ENCODE data around the gene FMO5. TPM values are rescaled to one million over a fixed set of nuclear protein-coding genes. Genes with fewer than 3 reads are reported as not detected.

FMO5 gene
- total and polyA plus RNA-seq, 2 donors (not counting 1 experiment from before 2014, with no cell fraction given): 4.4 to 7.8 TPM

DNA sequence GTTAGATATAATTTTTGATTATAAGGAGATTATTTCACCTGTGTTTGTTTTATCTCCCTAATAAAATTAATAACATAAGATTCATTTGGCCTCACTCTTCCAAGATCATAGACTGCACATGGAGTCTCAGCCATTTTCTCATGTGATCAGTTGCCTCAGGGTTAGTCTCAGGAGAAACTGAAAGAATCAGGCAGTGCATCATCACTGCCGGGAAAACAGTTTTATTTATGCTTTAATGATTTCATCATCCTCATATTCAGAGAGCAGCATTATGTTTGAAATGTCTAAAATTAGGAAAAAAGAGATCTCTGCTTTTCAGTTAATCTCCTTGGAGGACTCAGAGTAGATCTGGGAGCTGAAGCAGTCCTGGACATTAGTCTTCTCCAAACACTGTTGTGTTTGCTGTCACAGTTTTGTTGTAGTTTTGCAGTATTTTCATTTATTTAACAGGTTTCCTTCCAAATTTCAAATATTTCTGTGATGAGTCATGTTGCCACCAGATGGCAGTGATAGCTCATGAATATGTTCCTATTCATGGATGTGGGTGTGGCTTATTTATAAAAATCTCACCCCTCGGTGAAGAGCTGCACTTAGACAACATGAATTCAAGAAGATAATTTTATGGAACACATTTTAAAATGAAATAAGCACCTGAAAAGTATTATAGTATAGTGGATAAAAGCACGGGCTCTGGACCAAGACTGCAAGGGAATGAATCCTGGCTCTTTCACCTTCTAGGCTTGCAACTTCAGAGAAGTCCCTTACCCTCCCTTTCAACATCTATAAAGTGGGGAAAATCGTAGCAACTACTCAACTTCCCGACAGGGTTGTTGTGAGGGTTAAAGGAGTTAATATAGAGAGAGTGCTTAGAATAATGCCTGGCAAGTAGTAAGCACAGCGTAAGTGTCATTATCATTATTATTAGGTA is 48.5 kb upstream of the FMO5 start:
- Mint-ChIP-seq H3K9me3 (ENCODE audit: insufficient read depth) (no peaks in the 10 kb centered on the region), H3K4me3 (no peak overlapping the region), H3K27ac (no peak overlapping the region), H3K4me1 (no peaks in the 10 kb centered on the region), H3K27me3 (no peaks in the 10 kb centered on the region)
- H3K27me3 ChIP-seq (replicated peaks in 1 of 4; ENCODE audit: control extremely low read depth in 1 of 4, control insufficient read depth in 3 of 4, insufficient read depth in 4 of 4, low read length in 3 of 4): no peaks in the 10 kb centered on the region
- no peak overlapping the region for H3K4me3 ChIP-seq (ENCODE audit: control extremely low read depth in 1 of 5, extremely low read depth in 1 of 5, insufficient read depth in 1 of 5, low read depth in 2 of 5, low read length in 4 of 5)
- intact Hi-C loops (cut with micrococcal nuclease): loop anchor here (2.0 kb wide), 1 partner anchor 367 kb away; no protein-coding TSS in a partner anchor
- ChIA-PET CTCF (interaction anchor here (0.7 to 3.4 kb wide), 15 partner anchors 8 to 622 kb away, joined by 3 to 37 read pairs (median 3); partner anchors contain the start of gene CHD1L), POLR2A (no interaction called here)
- no peak overlapping the region for H3K9ac ChIP-seq (ENCODE audit: low read length)
- no peak overlapping the region for H3K4me2 ChIP-seq (replicated peaks; ENCODE audit: low read depth, low read length, poor library complexity, severe bottlenecking)
- H3K27ac ChIP-seq (ENCODE audit: low read length in 2 of 2): no peak overlapping the region
- H4K20me1 ChIP-seq (ENCODE audit: control insufficient read depth, insufficient read depth, low read length, poor library complexity, severe bottlenecking): no peaks in the 10 kb centered on the region
- peaks cover 19 to 63% of the 10 kb centered on the region in 2 experiments for H3K36me3 ChIP-seq (replicated peaks in 1 of 2; ENCODE audit: control extremely low read depth in 1 of 2, control insufficient read depth in 1 of 2, extremely low read depth in 1 of 2, insufficient read depth in 2 of 2, low read length in 1 of 2)
- no CpG with 5 or more reads among the region's 6 CpGs for WGBS (ENCODE audit: insufficient coverage)
- no peak overlapping the region for H2AFZ ChIP-seq (ENCODE audit: insufficient read depth, low read depth, low read length, poor library complexity, severe bottlenecking)
- peak; percentile 59 for DNase-seq
- no peaks in the 10 kb centered on the region for H3K79me2 ChIP-seq (ENCODE audit: control insufficient read depth, insufficient read depth, low read length)
- no peaks in the 10 kb centered on the region for H3K9me3 ChIP-seq (ENCODE audit: control extremely low read depth in 1 of 3, control insufficient read depth in 2 of 3, insufficient read depth in 1 of 3, low read length in 2 of 3)
- H3K4me1 ChIP-seq (ENCODE audit: control insufficient read depth in 2 of 2, insufficient read depth in 2 of 2, low read length in 2 of 2): no peaks in the 10 kb centered on the region
- no peak for TF ChIP-seq EZH2 (IDR thresholded peaks at IDR 0.05; ENCODE audit: borderline replicate concordance, insufficient read depth, low read depth, low read length, poor library complexity, severe bottlenecking)
- TF ChIP-seq, protein P1, sequence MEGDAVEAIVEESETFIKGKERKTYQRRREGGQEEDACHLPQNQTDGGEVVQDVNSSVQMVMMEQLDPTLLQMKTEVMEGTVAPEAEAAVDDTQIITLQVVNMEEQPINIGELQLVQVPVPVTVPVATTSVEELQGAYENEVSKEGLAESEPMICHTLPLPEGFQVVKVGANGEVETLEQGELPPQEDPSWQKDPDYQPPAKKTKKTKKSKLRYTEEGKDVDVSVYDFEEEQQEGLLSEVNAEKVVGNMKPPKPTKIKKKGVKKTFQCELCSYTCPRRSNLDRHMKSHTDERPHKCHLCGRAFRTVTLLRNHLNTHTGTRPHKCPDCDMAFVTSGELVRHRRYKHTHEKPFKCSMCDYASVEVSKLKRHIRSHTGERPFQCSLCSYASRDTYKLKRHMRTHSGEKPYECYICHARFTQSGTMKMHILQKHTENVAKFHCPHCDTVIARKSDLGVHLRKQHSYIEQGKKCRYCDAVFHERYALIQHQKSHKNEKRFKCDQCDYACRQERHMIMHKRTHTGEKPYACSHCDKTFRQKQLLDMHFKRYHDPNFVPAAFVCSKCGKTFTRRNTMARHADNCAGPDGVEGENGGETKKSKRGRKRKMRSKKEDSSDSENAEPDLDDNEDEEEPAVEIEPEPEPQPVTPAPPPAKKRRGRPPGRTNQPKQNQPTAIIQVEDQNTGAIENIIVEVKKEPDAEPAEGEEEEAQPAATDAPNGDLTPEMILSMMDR (IDR thresholded peaks at IDR 0.05): peak; percentile 78
- ATAC-seq (ENCODE audit: low read depth): no peak

DNA sequence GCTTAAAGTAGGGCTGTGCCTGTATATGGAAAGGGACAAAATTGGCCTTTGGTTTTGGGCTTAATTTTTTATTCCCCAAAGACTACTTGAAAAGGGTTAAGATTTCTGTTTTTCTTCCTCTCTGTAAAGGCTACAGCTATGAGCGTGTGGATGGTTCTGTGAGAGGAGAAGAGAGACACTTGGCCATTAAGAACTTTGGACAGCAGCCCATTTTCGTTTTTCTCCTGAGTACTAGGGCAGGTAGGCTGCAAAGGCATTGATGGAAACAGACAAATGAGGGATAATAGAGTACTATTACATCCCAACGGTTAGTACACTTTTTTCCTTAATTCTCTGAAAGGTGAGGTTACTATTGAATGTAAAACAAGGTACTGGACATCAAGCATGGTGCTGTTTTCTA is 46.9 kb upstream of the FMO5 start:
- Histone ChIP-seq H3K9ac (ENCODE audit: low read length) (no peak overlapping the region), H3K4me3 (ENCODE audit: control extremely low read depth in 1 of 5, extremely low read depth in 1 of 5, insufficient read depth in 1 of 5, low read depth in 2 of 5, low read length in 4 of 5) (no peak overlapping the region), H3K4me1 (ENCODE audit: control insufficient read depth in 2 of 2, insufficient read depth in 2 of 2, low read length in 2 of 2) (no peaks in the 10 kb centered on the region), H3K79me2 (ENCODE audit: control insufficient read depth, insufficient read depth, low read length) (no peaks in the 10 kb centered on the region), H3K36me3 (replicated peaks in 1 of 2; ENCODE audit: control extremely low read depth in 1 of 2, control insufficient read depth in 1 of 2, extremely low read depth in 1 of 2, insufficient read depth in 2 of 2, low read length in 1 of 2) (peaks cover 22 to 68% of the 10 kb centered on the region in 2 experiments), H3K4me2 (replicated peaks; ENCODE audit: low read depth, low read length, poor library complexity, severe bottlenecking) (no peak overlapping the region), H3K9me3 (ENCODE audit: control extremely low read depth in 1 of 3, control insufficient read depth in 2 of 3, insufficient read depth in 1 of 3, low read length in 2 of 3) (no peaks in the 10 kb centered on the region), H2AFZ (ENCODE audit: insufficient read depth, low read depth, low read length, poor library complexity, severe bottlenecking) (no peak overlapping the region), H3K27ac (ENCODE audit: low read length in 2 of 2) (no peak overlapping the region), H4K20me1 (ENCODE audit: control insufficient read depth, insufficient read depth, low read length, poor library complexity, severe bottlenecking) (no peaks in the 10 kb centered on the region), H3K27me3 (replicated peaks in 1 of 4; ENCODE audit: control extremely low read depth in 1 of 4, control insufficient read depth in 3 of 4, insufficient read depth in 4 of 4, low read length in 3 of 4) (no peaks in the 10 kb centered on the region)
- CTCF ChIA-PET: interaction anchor here (1.8 to 3.4 kb wide), 3 partner anchors 9 to 620 kb away, joined by 4 to 37 read pairs (median 14); no protein-coding TSS in a partner anchor
- no peaks in the 10 kb centered on the region for H3K27me3 Mint-ChIP-seq
- no peak overlapping the region for H3K4me3 Mint-ChIP-seq
- TF ChIP-seq EZH2 (IDR thresholded peaks at IDR 0.05; ENCODE audit: borderline replicate concordance, insufficient read depth, low read depth, low read length, poor library complexity, severe bottlenecking): no peak
- TF ChIP-seq, protein P1 (IDR thresholded peaks at IDR 0.05): no peak
- ATAC-seq (ENCODE audit: low read depth) (no peak), DNase-seq (no peak)
- H3K9me3 Mint-ChIP-seq (ENCODE audit: insufficient read depth): no peaks in the 10 kb centered on the region
- 100% methylated on average over 1 of the region's 3 CpGs for WGBS (ENCODE audit: insufficient coverage)
- no peaks in the 10 kb centered on the region for H3K4me1 Mint-ChIP-seq
- intact Hi-C loops (cut with micrococcal nuclease): loop anchor here (2.0 kb wide), 1 partner anchor 369 kb away; no protein-coding TSS in a partner anchor
- POLR2A ChIA-PET: no interaction called here
- no peak overlapping the region for H3K27ac Mint-ChIP-seq

Measured in B cell (primary cell).